HEK293 (cell line): ENCODE measurements around the gene PDLIM5.
A peak's percentile ranks its signal among the peaks of the same experiment; 100 is the strongest.

Experiments used
- CTCF ChIA-PET: fragments of 350-600 bp; formaldehyde crosslinking; extraction: SDS; loops from one replicate; lab custom pipeline; 2021; ENCODE audit warnings: antibody characterized with exemption; lab: Yijun Ruan, JAX
- POLR2A ChIA-PET: fragments of 300-600 bp; formaldehyde crosslinking; extraction: SDS; loops from one replicate; lab custom pipeline; 2020; ENCODE audit warnings: antibody characterized with exemption, inconsistent platforms; lab: Yijun Ruan, JAX
- H3K27ac ChIP-seq: fragments of 200-500 bp; sonication (Bioruptor generic); 2 replicates; pipeline ENCODE4 v1.5.1; 2014; ENCODE audit warnings: low read depth, low read length, control low read depth, inconsistent platforms; ENCODE audit errors: extremely low read depth
- H3K36me3 ChIP-seq, 2 experiments: fragments of 200-500 bp in 1 of 2; sonication (Bioruptor generic) in 1 of 2; 1 replicate in 1 of 2; 2 replicates in 1 of 2; pipeline ENCODE4 v1.5.1; 2014 to 2017; ENCODE audit warnings: inconsistent platforms in 2 of 2, low read length in 2 of 2; ENCODE audit not compliant: control insufficient read depth in 2 of 2, insufficient read depth in 1 of 2
- H3K4me1 ChIP-seq: fragments of 200-500 bp; sonication (Bioruptor generic); 2 replicates; pipeline ENCODE4 v1.5.1; 2014; ENCODE audit warnings: mild to moderate bottlenecking, low read length, inconsistent platforms; ENCODE audit not compliant: control insufficient read depth, insufficient read depth
- H3K4me3 ChIP-seq: 2 replicates; pipeline ENCODE4 v1.5.1; 2011; ENCODE audit warnings: low read depth, mild to moderate bottlenecking, control low read depth, low read length, moderate library complexity
- H3K9me3 ChIP-seq: fragments of 200-500 bp; sonication (Bioruptor generic); 2 replicates; pipeline ENCODE4 v1.5.1; 2014; ENCODE audit warnings: low read depth, low read length, inconsistent platforms; ENCODE audit not compliant: control insufficient read depth, insufficient read depth
- EGR2 ChIP-seq: fragments of 450-650 bp; formaldehyde crosslinking; IDR thresholded peaks from 2 replicates; pipeline ENCODE4 v1.5.1; 2016; ENCODE audit warnings: low read depth, missing biosample characterization, missing genetic modification characterization
- PRDM4 ChIP-seq: fragments of 450-650 bp; formaldehyde crosslinking; IDR thresholded peaks from 2 replicates; pipeline ENCODE4 v1.5.1; 2017; ENCODE audit warnings: missing biosample characterization, missing genetic modification characterization
- REPIN1 ChIP-seq: fragments of 450-650 bp; formaldehyde crosslinking; IDR thresholded peaks from 2 replicates; pipeline ENCODE4 v1.5.1; 2017; ENCODE audit warnings: missing biosample characterization, missing genetic modification characterization, low read depth
- REST ChIP-seq: fragments of 450-650 bp; formaldehyde crosslinking; IDR thresholded peaks from 2 replicates; pipeline ENCODE4 v1.5.1; 2016; ENCODE audit warnings: missing biosample characterization, missing genetic modification characterization
- SP7 ChIP-seq: fragments of 450-650 bp; formaldehyde crosslinking; IDR thresholded peaks from 2 replicates; pipeline ENCODE4 v1.5.1; 2016; ENCODE audit warnings: missing biosample characterization, missing genetic modification characterization
- TCF7L2 ChIP-seq: IDR thresholded peaks from 2 replicates; pipeline ENCODE4 v1.6.1; 2011; ENCODE audit warnings: low read depth, mild to moderate bottlenecking, inconsistent platforms, low read length, moderate library complexity, borderline replicate concordance
- ZNF10 ChIP-seq: fragments of 450-650 bp; formaldehyde crosslinking; IDR thresholded peaks from 2 replicates; pipeline ENCODE4 v1.5.1; 2017; ENCODE audit warnings: missing biosample characterization, missing genetic modification characterization
- ZNF701 ChIP-seq: fragments of 450-650 bp; formaldehyde crosslinking; IDR thresholded peaks from 2 replicates; pipeline ENCODE4 v1.5.1; 2016; ENCODE audit warnings: missing biosample characterization, missing genetic modification characterization
- ZNF843 ChIP-seq: fragments of 450-650 bp; formaldehyde crosslinking; IDR thresholded peaks from 2 replicates; pipeline ENCODE4 v1.5.1; 2016; ENCODE audit warnings: missing biosample characterization, missing genetic modification characterization
- TF ChIP-seq, protein P1 (sequence below): fragments of 450-650 bp; formaldehyde crosslinking; IDR thresholded peaks from 2 replicates; pipeline ENCODE4 v1.5.1; 2017; ENCODE audit warnings: missing biosample characterization, missing genetic modification characterization

The PDLIM5 gene

DNA sequence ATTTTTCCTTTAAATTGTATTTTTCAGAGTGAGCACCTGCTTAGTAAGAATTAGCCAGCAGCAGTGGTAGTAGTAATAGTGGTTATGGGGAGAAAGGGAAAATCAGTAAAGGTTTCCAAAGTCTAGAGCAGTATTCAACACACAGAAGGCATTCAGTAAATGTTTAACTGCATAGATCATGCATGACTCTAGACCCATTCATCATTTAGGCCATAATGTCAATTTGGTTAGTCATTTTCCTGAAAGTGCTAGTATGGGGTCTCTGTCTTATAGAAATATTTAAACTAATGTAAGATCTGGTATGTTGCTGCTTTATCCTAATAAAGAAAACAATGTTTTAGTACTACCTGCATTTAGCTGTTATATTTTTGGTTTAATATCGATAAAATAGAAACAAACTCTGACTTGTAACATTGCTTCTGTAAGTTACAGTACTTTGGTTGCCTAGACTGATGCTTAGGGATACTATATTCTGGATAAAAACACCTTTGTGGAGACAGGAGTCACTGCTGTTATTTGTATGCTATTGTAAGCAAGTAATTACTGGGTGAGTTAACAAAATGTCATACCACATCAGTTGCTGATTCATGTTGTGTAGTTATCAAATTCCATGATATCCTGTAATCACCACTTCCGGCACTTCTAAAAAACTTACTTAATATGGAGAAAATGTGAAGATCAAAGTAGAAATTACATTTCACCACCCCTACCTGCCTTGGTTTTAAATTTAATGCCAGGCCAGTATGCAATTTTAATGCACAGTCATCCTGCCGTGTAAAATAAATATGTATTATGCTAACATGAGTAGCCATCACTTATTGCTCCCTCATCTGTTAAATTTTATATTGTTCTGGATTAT is 190.2 kb downstream of the PDLIM5 start:
- ChIA-PET CTCF (interaction anchor here (1.4 kb wide), 2 partner anchors 16 to 477 kb away, joined by 3 read pairs; no protein-coding TSS in a partner anchor), POLR2A (no interaction called here)
- no peak overlapping the region for H3K27ac ChIP-seq

GRCh38 chr4:94642561-94642866 is 190.8 kb downstream of the PDLIM5 start:
- Histone ChIP-seq H3K4me1 (no peaks in the 10 kb centered on the region), H3K9me3 (no peaks in the 10 kb centered on the region), H3K36me3 (peaks cover 0 to 3% of the 10 kb centered on the region in 2 experiments; a peak in 1 of 3 replicates), H3K4me3 (no peak overlapping the region), H3K27ac (no peak overlapping the region)
- no peak for TF ChIP-seq REST
- POLR2A ChIA-PET = no interaction called here
- CTCF ChIA-PET = interaction anchor here (1.4 kb wide), 2 partner anchors 16 to 476 kb away, joined by 3 read pairs; no protein-coding TSS in a partner anchor

More for the DNA sequence above, 190.2 kb downstream of the PDLIM5 start:
- TF ChIP-seq, protein P1, sequence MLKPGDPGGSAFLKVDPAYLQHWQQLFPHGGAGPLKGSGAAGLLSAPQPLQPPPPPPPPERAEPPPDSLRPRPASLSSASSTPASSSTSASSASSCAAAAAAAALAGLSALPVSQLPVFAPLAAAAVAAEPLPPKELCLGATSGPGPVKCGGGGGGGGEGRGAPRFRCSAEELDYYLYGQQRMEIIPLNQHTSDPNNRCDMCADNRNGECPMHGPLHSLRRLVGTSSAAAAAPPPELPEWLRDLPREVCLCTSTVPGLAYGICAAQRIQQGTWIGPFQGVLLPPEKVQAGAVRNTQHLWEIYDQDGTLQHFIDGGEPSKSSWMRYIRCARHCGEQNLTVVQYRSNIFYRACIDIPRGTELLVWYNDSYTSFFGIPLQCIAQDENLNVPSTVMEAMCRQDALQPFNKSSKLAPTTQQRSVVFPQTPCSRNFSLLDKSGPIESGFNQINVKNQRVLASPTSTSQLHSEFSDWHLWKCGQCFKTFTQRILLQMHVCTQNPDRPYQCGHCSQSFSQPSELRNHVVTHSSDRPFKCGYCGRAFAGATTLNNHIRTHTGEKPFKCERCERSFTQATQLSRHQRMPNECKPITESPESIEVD = peak; percentile 14; the same call in 1 of the 2 replicates
- no peak for TF ChIP-seq REPIN1 (tag by site-specific recombination)
- TF ChIP-seq SP7 = peak; percentile 88
- TF ChIP-seq PRDM4 (tag by site-specific recombination) = no peak
- H3K4me1 ChIP-seq = no peaks in the 10 kb centered on the region
- H3K4me3 ChIP-seq = no peak overlapping the region
- H3K9me3 ChIP-seq = no peaks in the 10 kb centered on the region
- peaks cover 0 to 3% of the 10 kb centered on the region in 2 experiments; a peak in 1 of 3 replicates for H3K36me3 ChIP-seq

- POLR2A ChIA-PET = no interaction called here
- H3K36me3 ChIP-seq = peaks cover 0 to 3% of the 10 kb centered on the region in 2 experiments; a peak in 1 of 3 replicates
- CTCF ChIA-PET = no interaction called here
- H3K4me1 ChIP-seq = no peaks in the 10 kb centered on the region
- H3K4me3 ChIP-seq = no peak overlapping the region
- H3K9me3 ChIP-seq = no peaks in the 10 kb centered on the region
- TF ChIP-seq ZNF701 (tag by site-specific recombination) (no peak), ZNF10 (tag by site-specific recombination) (peak; percentile 90), TCF7L2 (no peak), EGR2 (no peak), ZNF843 (tag by site-specific recombination) (no peak)
- TF ChIP-seq, all 188 proteins: peak for 1
- no peak overlapping the region for H3K27ac ChIP-seq
Measured at GRCh38 chr4:94648699-94649098, 197.0 kb downstream of the PDLIM5 start.
